ENCODE data around the gene UBE2M. TPM values are rescaled to one million over a fixed set of nuclear protein-coding genes. Genes with fewer than 3 reads are reported as not detected.

UBE2M gene
- total RNA-seq, 1 donor: 81.6 TPM

DNA sequence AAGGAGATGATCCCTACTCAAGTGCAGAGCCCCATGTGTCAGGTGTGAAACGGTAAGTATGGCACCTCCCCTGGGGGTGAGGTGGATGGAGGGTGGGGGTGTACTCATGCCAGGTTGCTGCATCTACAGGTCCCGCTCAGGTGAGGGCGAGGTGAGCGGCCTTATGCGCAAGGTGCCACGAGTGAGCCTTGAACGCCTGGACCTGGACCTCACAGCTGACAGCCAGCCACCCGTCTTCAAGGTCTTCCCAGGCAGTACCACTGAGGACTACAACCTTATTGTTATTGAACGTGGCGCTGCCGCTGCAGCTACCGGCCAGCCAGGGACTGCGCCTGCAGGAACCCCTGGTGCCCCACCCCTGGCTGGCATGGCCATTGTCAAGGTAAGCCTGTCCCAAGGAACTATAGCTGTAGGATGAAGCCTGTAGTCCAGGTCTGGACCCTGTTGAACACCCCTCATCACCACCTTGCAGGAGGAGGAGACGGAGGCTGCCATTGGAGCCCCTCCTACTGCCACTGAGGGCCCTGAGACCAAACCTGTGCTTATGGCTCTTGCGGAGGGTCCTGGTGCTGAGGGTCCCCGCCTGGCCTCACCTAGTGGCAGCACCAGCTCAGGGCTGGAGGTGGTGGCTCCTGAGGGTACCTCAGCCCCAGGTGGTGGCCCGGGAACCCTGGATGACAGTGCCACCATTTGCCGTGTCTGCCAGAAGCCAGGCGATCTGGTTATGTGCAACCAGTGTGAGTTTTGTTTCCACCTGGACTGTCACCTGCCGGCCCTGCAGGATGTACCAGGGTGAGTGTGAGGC is 9.3 kb downstream of the UBE2M start:
- H3K4me3 ChIP-seq (ENCODE audit: low read depth, low read length): no peak overlapping the region
- no peak for DNase-seq (ENCODE audit: low read depth)
- TF ChIP-seq, protein P1, sequence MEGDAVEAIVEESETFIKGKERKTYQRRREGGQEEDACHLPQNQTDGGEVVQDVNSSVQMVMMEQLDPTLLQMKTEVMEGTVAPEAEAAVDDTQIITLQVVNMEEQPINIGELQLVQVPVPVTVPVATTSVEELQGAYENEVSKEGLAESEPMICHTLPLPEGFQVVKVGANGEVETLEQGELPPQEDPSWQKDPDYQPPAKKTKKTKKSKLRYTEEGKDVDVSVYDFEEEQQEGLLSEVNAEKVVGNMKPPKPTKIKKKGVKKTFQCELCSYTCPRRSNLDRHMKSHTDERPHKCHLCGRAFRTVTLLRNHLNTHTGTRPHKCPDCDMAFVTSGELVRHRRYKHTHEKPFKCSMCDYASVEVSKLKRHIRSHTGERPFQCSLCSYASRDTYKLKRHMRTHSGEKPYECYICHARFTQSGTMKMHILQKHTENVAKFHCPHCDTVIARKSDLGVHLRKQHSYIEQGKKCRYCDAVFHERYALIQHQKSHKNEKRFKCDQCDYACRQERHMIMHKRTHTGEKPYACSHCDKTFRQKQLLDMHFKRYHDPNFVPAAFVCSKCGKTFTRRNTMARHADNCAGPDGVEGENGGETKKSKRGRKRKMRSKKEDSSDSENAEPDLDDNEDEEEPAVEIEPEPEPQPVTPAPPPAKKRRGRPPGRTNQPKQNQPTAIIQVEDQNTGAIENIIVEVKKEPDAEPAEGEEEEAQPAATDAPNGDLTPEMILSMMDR (IDR thresholded peaks at IDR 0.05; ENCODE audit: insufficient read depth, low read depth, low read length): no peak

DNA sequence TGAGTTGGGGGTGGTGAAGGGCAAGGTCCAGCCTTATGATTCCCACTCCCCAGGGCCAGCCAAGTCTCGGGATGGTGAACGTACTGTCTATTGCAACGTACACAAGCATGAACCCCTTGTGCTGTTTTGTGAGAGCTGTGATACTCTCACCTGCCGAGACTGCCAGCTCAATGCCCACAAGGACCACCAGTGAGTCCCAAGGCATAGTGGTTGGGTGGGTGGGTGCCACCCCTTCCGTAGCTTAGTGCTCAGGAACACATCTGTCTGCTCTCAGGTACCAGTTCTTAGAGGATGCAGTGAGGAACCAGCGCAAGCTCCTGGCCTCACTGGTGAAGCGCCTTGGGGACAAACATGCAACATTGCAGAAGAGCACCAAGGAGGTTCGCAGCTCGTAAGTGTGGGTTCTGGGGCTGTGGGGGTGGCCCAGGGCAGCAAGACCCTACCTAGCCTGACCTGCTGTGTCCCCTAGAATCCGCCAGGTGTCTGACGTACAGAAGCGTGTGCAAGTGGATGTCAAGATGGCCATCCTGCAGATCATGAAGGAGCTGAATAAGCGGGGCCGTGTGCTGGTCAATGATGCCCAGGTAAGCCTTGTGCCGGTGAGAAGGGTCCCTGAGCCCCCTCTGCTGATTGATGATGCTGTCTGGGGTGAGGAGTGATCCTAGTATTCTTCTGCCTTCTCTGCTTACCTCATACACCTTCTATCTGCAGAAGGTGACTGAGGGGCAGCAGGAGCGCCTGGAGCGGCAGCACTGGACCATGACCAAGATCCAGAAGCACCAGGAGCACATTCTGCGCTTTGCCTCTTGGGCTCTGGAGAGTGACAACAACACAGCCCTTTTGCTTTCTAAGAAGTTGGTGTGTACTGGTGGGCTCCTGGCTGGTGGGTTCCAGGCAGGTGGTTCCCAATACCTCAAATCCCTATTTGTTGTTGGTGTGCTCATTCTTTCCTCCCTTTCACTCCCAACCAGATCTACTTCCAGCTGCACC is 10.8 kb downstream of the UBE2M start:
- no peak overlapping the region for H3K4me3 ChIP-seq (ENCODE audit: low read depth, low read length)
- TF ChIP-seq, protein P1 (IDR thresholded peaks at IDR 0.05; ENCODE audit: insufficient read depth, low read depth, low read length): no peak
- DNase-seq (ENCODE audit: low read depth): no peak

DNA sequence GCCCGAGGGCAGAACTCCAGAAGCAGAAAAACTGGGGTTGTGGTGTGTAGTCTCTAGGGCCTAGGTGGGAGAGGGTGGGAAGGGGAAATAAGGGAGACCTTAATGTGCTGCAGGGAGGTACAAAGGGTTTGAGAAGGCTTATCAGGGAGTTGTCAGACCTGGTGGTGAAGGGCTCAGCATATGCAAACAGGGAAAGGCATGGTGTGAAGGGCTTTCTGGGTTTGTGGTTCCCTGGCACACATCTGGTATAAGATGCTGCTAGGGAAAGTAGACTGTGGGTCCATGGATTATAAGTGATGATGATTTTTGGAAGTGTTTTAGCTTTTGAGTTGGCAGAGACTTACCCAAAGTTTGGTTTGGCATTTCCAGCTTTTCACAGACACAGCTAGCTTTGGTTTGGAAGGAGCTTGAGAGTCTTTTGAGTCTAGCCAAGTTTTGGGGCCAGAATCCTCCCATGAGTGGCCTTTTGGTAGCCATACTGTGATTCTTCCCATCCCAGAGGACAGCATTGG is 12.3 kb downstream of the UBE2M start:
- no peak for DNase-seq (ENCODE audit: low read depth)
- TF ChIP-seq, protein P1 (IDR thresholded peaks at IDR 0.05; ENCODE audit: insufficient read depth, low read depth, low read length): no peak
- peak overlapping the region; percentile 82 for H3K4me3 ChIP-seq (ENCODE audit: low read depth, low read length)

DNA sequence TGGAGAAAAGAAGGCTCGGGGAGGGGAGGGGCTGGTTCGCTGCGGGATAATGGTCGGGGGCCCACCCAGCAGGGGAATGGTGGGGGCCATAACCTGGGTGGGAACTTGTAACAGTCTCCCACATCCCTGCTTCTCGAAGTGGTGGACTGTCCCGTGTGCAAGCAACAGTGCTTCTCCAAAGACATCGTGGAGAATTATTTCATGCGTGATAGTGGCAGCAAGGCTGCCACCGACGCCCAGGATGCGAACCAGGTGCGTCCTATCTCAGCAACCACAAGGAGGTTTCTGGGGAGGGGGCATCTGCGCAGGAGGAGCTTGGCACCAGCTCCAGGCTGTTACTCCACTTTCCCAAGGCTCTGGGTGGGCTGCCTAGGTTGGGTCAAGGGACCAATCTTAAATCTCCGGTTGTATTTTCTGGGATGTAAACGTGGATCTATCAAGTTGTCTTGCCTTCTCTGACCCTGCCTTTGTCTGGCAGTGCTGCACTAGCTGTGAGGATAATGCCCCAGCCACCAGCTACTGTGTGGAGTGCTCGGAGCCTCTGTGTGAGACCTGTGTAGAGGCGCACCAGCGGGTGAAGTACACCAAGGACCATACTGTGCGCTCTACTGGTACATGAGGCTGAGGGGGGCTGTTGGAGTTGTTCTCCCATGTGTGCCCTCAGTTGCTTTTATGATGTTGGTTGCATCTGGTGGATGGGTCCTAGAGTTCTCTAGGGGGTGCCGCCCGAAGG is 13.0 kb downstream of the UBE2M start:
- TF ChIP-seq, protein P1 (IDR thresholded peaks at IDR 0.05; ENCODE audit: insufficient read depth, low read depth, low read length): no peak
- H3K4me3 ChIP-seq (ENCODE audit: low read depth, low read length): peak overlapping the region; percentile 82
- no peak for DNase-seq (ENCODE audit: low read depth)

DNA sequence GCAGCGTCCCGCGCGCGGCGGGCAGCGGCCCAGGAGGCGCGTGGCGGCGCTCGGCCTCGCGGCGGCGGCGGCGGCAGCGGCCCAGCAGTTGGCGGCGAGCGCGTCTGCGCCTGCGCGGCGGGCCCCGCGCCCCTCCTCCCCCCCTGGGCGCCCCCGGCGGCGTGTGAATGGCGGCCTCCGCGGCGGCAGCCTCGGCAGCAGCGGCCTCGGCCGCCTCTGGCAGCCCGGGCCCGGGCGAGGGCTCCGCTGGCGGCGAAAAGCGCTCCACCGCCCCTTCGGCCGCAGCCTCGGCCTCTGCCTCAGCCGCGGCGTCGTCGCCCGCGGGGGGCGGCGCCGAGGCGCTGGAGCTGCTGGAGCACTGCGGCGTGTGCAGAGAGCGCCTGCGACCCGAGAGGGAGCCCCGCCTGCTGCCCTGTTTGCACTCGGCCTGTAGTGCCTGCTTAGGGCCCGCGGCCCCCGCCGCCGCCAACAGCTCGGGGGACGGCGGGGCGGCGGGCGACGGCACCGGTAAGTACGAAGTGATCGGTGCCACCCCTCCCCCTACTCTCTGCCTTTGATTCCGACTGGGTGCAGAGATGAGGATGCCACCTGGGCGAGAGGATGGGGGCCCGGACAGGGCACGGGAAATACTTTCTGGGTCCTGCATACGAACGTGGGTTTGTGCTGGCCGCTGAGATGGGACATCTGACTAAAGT is 13.7 kb downstream of the UBE2M start:
- peak; percentile 51 for DNase-seq (ENCODE audit: low read depth)
- TF ChIP-seq, protein P1 (IDR thresholded peaks at IDR 0.05; ENCODE audit: insufficient read depth, low read depth, low read length): no peak

More for the DNA sequence above, 13.7 kb downstream of the UBE2M start:
- peak overlapping the region; percentile 82 for H3K4me3 ChIP-seq (ENCODE audit: low read depth, low read length)
